ENCODE measurements around the gene SCAF4.

DNA sequence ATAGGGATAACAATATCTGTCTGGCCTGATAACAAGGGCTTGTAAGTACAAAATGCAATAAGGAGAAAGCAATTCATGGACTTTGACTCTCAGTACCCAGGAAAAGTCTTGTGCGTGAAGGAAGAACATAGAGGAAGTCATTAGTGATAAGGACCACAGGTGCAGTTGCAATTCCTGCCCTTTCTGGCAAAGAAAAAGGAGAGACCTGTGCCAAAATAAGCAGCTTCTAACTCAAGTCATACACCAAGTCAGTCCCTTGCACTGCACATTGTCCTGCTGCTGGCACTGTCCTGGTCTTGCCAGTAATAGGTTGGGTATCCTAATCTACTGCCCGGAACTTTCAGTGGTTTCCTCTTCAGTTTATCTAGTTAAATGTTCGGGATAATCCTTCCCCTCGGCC lies 87.3 kb downstream of the SCAF4 start:
- TF ChIP-seq, protein P1, sequence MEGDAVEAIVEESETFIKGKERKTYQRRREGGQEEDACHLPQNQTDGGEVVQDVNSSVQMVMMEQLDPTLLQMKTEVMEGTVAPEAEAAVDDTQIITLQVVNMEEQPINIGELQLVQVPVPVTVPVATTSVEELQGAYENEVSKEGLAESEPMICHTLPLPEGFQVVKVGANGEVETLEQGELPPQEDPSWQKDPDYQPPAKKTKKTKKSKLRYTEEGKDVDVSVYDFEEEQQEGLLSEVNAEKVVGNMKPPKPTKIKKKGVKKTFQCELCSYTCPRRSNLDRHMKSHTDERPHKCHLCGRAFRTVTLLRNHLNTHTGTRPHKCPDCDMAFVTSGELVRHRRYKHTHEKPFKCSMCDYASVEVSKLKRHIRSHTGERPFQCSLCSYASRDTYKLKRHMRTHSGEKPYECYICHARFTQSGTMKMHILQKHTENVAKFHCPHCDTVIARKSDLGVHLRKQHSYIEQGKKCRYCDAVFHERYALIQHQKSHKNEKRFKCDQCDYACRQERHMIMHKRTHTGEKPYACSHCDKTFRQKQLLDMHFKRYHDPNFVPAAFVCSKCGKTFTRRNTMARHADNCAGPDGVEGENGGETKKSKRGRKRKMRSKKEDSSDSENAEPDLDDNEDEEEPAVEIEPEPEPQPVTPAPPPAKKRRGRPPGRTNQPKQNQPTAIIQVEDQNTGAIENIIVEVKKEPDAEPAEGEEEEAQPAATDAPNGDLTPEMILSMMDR (IDR thresholded peaks at IDR 0.05; ENCODE audit: extremely low read depth in 1 of 2, insufficient read depth in 1 of 2, low read depth in 1 of 2, low read length in 2 of 2) = no peak
- TF ChIP-seq POLR2AphosphoS5 (IDR thresholded peaks at IDR 0.05; ENCODE audit: insufficient read depth, low read depth, low read length) (no peak), POLR2A (IDR thresholded peaks at IDR 0.05; ENCODE audit: low read depth, low read length) (no peak)
- TF ChIP-seq, protein P2, sequence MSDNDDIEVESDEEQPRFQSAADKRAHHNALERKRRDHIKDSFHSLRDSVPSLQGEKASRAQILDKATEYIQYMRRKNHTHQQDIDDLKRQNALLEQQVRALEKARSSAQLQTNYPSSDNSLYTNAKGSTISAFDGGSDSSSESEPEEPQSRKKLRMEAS (IDR thresholded peaks at IDR 0.05; ENCODE audit: insufficient read depth, insufficient read length) = no peak

All from endothelial cell of umbilical vein (primary cell).